NB4 (cell line): ENCODE measurements around the gene BSG.

Source experiments
- CTCF ChIP-seq: IDR thresholded peaks from one replicate; pipeline ENCODE4 v1.5.1; 2012; ENCODE audit warnings: low read depth, low read length
- POLR2A ChIP-seq: IDR thresholded peaks from 2 replicates; pipeline ENCODE4 v1.6.1; 2011; ENCODE audit warnings: mild to moderate bottlenecking; ENCODE audit not compliant: insufficient read length; ENCODE audit errors: extremely low read depth

GRCh38 chr19:522726-523125, 49.7 kb upstream of the BSG start:
- TF ChIP-seq CTCF (no peak), POLR2A (no peak)
